ENCODE results near the gene LRRC23.

- TF ChIP-seq CTCF (IDR thresholded peaks at IDR 0.05), result no peak
- TF ChIP-seq POLR2A (IDR thresholded peaks at IDR 0.05), result peak in 1 of 2 donors; percentile 62
Measured at GRCh38 chr12:6943722-6944380, 39.2 kb downstream of the LRRC23 start, which contains the start of the genes C12orf57 and RNU7-1.

All from vagina (tissue), 2 donors.